Hippocampal formation (tissue), 2 donors: Measurements from ENCODE around the gene VWC2L.

Experiments used
- DNase-seq, 2 donors: peaks; one replicate each; lab custom pipeline; 2025; lab: John Stamatoyannopoulos, UW

The VWC2L gene

DNA sequence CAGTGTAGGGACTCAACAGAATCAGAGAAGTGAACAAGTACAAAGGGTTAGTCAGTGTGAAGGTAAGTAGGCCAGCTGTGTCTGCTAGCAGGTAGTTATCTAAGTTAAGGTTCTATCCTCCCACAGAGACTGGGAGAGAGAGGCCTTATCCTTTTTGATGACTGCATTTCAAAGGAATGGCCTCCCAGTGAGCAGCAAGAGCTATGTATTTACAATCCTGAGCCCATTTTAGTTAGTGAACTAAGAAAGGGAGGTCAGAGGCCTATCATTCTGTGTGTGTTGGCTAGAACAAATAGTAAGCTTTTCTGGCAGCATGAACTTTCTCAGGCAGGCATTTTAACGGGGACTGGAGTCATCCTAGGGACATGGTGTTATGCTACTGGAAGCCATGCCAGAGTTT, 182.9 kb downstream of the VWC2L start:
- DNase-seq, result no peak

GRCh38 chr2:214601852-214602633, 191.2 kb downstream of the VWC2L start:
- DNase-seq, result no peak

- DNase-seq, result no peak
These were observed 194.0 kb downstream of the VWC2L start for GRCh38 chr2:214604861-214605260.

DNA sequence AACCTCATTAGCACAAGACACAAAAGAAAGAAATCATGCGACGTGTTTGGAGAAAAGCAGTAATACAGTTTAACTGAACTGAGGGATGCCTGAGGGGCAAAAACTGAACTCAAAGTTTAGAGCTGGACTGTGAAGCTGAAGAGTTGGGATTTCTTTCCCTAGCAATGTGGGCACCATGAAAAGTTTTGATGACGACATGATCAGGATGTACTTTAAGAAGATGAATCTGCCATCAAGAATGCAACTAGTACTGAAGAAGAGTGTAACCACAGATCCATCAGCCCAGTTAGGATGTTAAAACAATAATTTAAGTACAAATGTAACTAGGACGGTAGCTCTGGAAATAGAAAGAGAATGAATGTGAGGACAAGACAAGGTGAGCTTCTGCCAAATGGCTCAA, 196.2 kb downstream of the VWC2L start:
- no peak for DNase-seq

GRCh38 chr2:214611015-214611414, 200.2 kb downstream of the VWC2L start:
- DNase-seq, result no peak

GRCh38 chr2:214624166-214624760, 213.4 kb downstream of the VWC2L start:
- DNase-seq, result no peak

GRCh38 chr2:214628091-214628490, 217.2 kb downstream of the VWC2L start:
- no peak for DNase-seq
